ENCODE data around the gene HTT-AS. TPM values are rescaled to one million over a fixed set of nuclear protein-coding genes. Genes with fewer than 3 reads are reported as not detected.
"Not testable (repeated sequence)": the region's sequence is repeated elsewhere in the genome, so short reads cannot be mapped to it uniquely, and the experiment has no call there.

The HTT-AS gene
- total RNA-seq = not detected

- peak; percentile 91 for ATAC-seq
These were observed at the start of gene HTT-AS, which contains the start of gene HTT for GRCh38 chr4:3074078-3074845. Gene HTT-AS, minus strand, starts transcription at chr4:3074538. Gene HTT, plus strand, starts transcription at chr4:3074681. Its CDS starts 145 bp downstream, at chr4:3074826.

GRCh38 chr4:3123181-3123671 is 48.9 kb upstream of the HTT-AS start:
- ATAC-seq = no peak

GRCh38 chr4:3122081-3122563 is 47.8 kb upstream of the HTT-AS start:
- peak; percentile 32 for ATAC-seq

- no peak for ATAC-seq
These were observed 47.3 kb upstream of the HTT-AS start for GRCh38 chr4:3121596-3121995.

GRCh38 chr4:3121110-3121509 is 46.8 kb upstream of the HTT-AS start:
- ATAC-seq = no peak

GRCh38 chr4:3119464-3119863 is 45.1 kb upstream of the HTT-AS start:
- ATAC-seq = no peak

- ATAC-seq = no peak
These were observed 44.0 kb upstream of the HTT-AS start for GRCh38 chr4:3118312-3118711.

- ATAC-seq = no peak
These were observed 42.6 kb upstream of the HTT-AS start for GRCh38 chr4:3116955-3117354.

GRCh38 chr4:3115637-3116270 is 41.4 kb upstream of the HTT-AS start:
- no peak for ATAC-seq

- ATAC-seq = no peak
These were observed 40.0 kb upstream of the HTT-AS start for GRCh38 chr4:3114377-3114776.

GRCh38 chr4:3112609-3113469 is 38.5 kb upstream of the HTT-AS start:
- ATAC-seq = peak; percentile 55

GRCh38 chr4:3112201-3112600 is 37.9 kb upstream of the HTT-AS start:
- no peak for ATAC-seq

GRCh38 chr4:3111461-3111860 is 37.1 kb upstream of the HTT-AS start:
- no peak for ATAC-seq

- no peak for ATAC-seq
These were observed 33.9 kb upstream of the HTT-AS start for GRCh38 chr4:3108211-3108610.

- no peak for ATAC-seq
These were observed 33.4 kb upstream of the HTT-AS start for GRCh38 chr4:3107691-3108121.

- ATAC-seq = no peak
These were observed 32.9 kb upstream of the HTT-AS start for GRCh38 chr4:3107271-3107670.

- ATAC-seq = peak; percentile 100
These were observed 32.2 kb upstream of the HTT-AS start for GRCh38 chr4:3106339-3107186.

- ATAC-seq = no peak
These were observed 24.0 kb upstream of the HTT-AS start for GRCh38 chr4:3098346-3098745.

- no peak for ATAC-seq
These were observed 21.9 kb upstream of the HTT-AS start for GRCh38 chr4:3096202-3096601.

- not testable (repeated sequence) for ATAC-seq
These were observed 20.4 kb upstream of the HTT-AS start for GRCh38 chr4:3094701-3095100.

GRCh38 chr4:3091464-3091863 is 17.1 kb upstream of the HTT-AS start:
- ATAC-seq = no peak

Measured in esophagus mucosa (tissue), 1 donor.